HG03064 (cell line): ENCODE data around the gene PIGK.

ENCODE experiments used
- ATAC-seq: cut with Tn5 transposase; IDR thresholded peaks from one replicate; pipeline ENCODE4 v1.9.1; 2021; ENCODE audit warnings: low read depth; ENCODE audit not compliant: unreplicated experiment

PIGK gene

GRCh38 chr1:77103486-77103885, 115.7 kb downstream of the PIGK start:
- no peak for ATAC-seq

- no peak for ATAC-seq
Observed at GRCh38 chr1:77100875-77101274, 118.4 kb downstream of the PIGK start.

GRCh38 chr1:77096496-77097255, 122.6 kb downstream of the PIGK start:
- ATAC-seq, result no peak

GRCh38 chr1:77095236-77095635, 124.0 kb downstream of the PIGK start:
- no peak for ATAC-seq

- ATAC-seq, result no peak
Observed at GRCh38 chr1:77089756-77090155, 129.5 kb downstream of the PIGK start.

GRCh38 chr1:77085109-77085508, 134.1 kb downstream of the PIGK start:
- ATAC-seq, result no peak

GRCh38 chr1:77084457-77084856, 134.8 kb downstream of the PIGK start:
- ATAC-seq, result no peak

- no peak for ATAC-seq
Observed at GRCh38 chr1:77081834-77082233, 137.4 kb downstream of the PIGK start.

- ATAC-seq, result no peak
Observed at GRCh38 chr1:77076759-77077158, 142.5 kb downstream of the PIGK start.

GRCh38 chr1:77068013-77068412, 151.2 kb downstream of the PIGK start:
- ATAC-seq, result no peak

GRCh38 chr1:77065693-77066342, 153.4 kb downstream of the PIGK start:
- no peak for ATAC-seq

- ATAC-seq, result no peak
Observed at GRCh38 chr1:77064246-77064645, 155.0 kb downstream of the PIGK start.

- no peak for ATAC-seq
Observed at GRCh38 chr1:77063118-77063517, 156.1 kb downstream of the PIGK start.

- ATAC-seq, result no peak
Observed at GRCh38 chr1:77061162-77061561, 158.1 kb downstream of the PIGK start.

GRCh38 chr1:77060000-77060399, 159.2 kb downstream of the PIGK start:
- no peak for ATAC-seq

- ATAC-seq, result no peak
Observed at GRCh38 chr1:77057994-77058585, 161.1 kb downstream of the PIGK start.

GRCh38 chr1:77056525-77056924, 162.7 kb downstream of the PIGK start:
- ATAC-seq, result no peak

- no peak for ATAC-seq
Observed at GRCh38 chr1:77051425-77051824, 167.8 kb downstream of the PIGK start.

- ATAC-seq, result no peak
Observed at GRCh38 chr1:77048615-77049005, 170.6 kb downstream of the PIGK start.

- ATAC-seq, result no peak
Observed at GRCh38 chr1:77047978-77048614, 171.1 kb downstream of the PIGK start.

- ATAC-seq, result no peak
Observed at GRCh38 chr1:77047575-77047974, 171.7 kb downstream of the PIGK start.
